GM12865 (cell line): ENCODE results near the gene FGGY.

Source experiments
- DNase-seq: peaks from one replicate; pipeline ENCODE4 v3.0.0; 2010; ENCODE audit warnings: low read depth
- H3K4me3 ChIP-seq: 2 replicates; pipeline ENCODE4 v1.5.1; 2011; ENCODE audit warnings: mild to moderate bottlenecking, low read depth, low read length, control low read depth
- CTCF ChIP-seq: IDR thresholded peaks from 2 replicates; pipeline ENCODE4 v1.5.1; 2011; ENCODE audit warnings: low read length, control low read depth, low read depth, inconsistent platforms; ENCODE audit not compliant: insufficient read depth; ENCODE audit errors: missing control alignments

The FGGY gene

DNA sequence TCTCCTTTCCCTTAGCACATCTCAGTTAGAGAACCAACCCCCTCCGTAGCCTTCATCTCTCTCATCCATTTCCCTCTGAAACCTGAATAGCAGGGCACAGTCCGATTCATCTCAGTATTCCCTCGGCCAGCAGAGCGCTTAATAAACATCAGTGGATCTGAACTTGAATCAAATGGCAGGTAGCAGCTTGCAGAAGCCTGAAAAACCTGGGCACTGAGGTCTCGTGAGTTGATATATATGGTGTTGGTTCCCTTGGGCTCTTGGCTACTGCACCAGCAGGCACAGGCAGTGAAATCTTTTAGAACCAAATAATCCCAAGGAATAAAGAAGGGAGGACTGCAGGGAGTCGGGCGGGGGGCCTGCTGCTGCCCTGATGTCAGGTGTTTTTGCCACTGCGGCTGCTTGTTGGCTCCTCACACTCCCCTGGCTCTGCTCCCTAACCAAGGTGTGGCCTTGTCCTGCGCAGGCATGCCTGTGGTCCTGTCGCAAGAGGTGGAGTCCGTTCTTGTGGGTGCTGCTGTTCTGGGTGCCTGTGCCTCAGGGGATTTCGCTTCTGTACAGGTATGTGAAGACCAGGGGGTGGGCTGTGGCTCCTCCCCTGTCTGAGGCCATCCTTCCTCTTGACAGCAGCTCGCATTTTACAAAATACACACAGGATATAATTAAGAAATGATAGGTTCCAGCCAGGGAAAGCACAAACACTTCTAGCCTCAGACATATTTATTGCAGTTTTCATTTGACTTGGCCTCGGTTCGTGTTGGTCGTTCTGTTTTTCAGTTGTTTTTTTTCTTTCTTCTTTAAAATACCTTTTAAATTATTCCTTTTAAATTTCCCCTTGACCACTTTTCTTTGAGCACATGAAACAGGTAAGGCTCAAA is 376.9 kb downstream of the FGGY start:
- H3K4me3 ChIP-seq: no peak overlapping the region
- DNase-seq: no peak
- no peak for TF ChIP-seq CTCF

DNA sequence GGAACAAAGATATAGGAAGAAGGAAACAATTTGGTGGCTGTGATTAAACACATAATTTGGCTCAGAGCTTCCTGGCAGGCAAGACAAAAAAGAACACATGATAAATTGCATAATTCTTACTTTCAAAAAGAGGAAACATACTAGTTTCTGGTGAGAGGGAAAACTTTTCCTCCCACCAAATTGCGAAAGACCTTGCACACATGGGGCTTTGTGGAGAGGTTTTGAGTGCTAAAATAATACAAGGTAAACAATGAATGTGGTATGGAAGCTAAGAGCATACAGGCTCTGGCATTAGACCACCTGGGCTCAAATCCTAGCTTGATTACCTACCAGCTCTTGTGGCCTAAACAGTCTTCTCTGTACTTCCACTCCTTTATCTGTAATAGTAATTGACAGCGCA is 377.7 kb downstream of the FGGY start:
- TF ChIP-seq CTCF: no peak
- no peak overlapping the region for H3K4me3 ChIP-seq
- DNase-seq: no peak

DNA sequence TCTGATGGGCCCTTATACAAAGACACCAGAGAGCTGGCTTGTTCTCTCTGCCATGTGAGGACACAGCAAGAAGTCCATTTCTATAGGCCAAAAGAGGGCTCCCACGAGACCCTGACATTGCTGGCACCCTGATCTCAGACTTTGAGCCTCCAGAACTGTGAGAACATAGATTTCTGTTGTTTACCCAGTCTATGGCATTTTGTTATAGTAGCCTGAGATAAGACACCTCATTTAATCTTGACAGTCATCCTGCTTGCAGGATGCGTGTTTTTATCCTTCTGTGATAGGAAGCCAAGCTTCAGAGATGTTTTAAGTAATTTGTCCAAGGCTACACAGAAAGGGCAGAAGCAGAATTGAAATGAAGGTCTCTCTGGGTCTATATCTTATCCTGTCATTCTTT is 379.0 kb downstream of the FGGY start:
- no peak for DNase-seq
- no peak for TF ChIP-seq CTCF
- no peak overlapping the region for H3K4me3 ChIP-seq

DNA sequence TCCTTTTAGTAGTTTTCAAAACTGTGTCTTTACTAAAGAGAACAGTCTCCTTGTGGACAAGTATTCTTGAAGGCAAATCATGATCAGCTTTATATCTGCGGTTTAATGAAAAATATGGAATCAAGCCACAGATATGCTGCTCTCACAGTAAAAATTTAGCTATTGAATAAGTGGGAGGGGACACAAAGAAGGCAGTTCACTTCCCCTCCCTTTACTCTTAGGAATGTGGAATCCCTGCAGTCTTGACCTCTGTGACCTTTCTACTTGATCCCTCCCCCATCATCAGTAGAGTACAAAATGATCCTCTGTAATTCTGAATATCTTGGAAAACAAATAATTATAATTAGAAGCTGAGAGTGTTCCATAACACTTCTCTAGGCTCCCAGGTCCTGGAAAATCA is 381.1 kb downstream of the FGGY start:
- TF ChIP-seq CTCF: no peak
- DNase-seq: no peak
- no peak overlapping the region for H3K4me3 ChIP-seq

- DNase-seq: no peak
- H3K4me3 ChIP-seq: no peak overlapping the region
- TF ChIP-seq CTCF: no peak
Observed at GRCh38 chr1:59678493-59679228, 381.8 kb downstream of the FGGY start.

- no peak overlapping the region for H3K4me3 ChIP-seq
- no peak for TF ChIP-seq CTCF
- no peak for DNase-seq
Observed at GRCh38 chr1:59680044-59680443, 383.1 kb downstream of the FGGY start.
